COLO829 (cell line): ENCODE measurements around the gene DBI.
A peak's percentile ranks its signal among the peaks of the same experiment; 100 is the strongest.
"Not testable (repeated sequence)": the region's sequence is repeated elsewhere in the genome, so short reads cannot be mapped to it uniquely, and the experiment has no call there.

Source experiments
- DNase-seq: peaks from one replicate; pipeline ENCODE4 v3.0.0; 2012; ENCODE audit warnings: low spot score

The DBI gene

DNA sequence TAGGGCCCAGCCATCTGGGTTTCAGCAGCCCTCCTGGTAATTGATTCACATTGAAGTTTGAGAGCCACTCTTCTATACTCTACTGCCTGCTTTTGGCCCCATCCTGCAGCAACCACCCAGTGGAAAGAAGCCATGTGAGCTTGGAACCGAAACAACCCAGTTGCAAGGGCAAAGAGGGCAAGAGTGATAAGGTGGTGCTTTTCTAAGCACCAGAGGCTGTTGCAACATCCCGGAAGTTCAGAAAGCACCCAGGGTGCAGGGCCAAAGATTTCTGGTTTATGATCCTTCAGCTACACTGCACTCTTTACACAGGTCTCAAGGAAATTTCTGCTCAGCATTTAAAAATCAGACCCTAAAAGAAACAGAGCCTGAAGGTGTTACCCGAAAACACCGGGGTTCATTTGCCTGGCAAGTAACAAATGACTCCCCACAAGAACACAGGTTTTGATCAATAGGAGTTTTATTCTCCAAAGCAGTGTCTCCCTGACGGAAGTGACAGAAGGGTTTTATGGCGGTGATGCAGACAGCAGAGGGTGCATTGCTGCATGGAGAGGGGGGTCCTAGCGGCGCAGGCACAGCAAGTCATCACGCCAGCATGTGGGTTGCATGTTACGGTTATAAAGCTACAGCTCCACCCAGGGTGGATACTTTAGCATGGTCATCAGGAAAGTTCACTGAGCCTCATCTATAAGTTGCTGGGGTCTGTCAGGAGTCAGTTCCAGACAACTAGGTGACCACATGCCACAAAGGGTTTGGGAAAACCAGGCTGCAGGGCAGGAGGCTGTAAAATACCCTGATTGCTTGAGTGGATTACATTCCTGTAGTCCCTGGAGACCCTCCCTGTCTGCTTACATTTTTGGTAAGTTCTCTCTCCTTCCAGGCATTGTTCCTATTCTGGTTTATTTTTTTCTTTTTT lies 36.1 kb downstream of the DBI start:
- no peak for DNase-seq

DNA sequence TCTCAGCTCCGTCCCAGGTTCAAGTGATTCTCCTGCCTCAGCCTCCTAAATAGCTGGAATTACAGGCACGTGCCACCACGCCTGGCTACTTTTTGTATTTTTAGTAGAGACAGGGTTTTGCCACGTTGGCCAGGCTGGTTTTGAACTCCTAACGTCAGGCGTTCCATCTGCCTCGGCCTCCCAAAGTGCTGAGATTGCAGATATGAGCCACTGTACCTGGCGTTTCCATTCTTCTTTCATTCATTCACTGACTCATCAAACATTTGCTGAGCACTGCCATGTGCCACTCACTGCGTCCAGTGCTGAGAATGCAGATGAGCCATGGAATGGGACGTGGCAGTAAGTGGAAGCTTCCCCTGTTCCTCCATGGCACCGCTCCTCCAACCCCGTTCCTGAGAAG lies 36.8 kb downstream of the DBI start:
- DNase-seq: not testable (repeated sequence)

- DNase-seq: no peak
Measured at GRCh38 chr2:119405151-119405550, 38.4 kb downstream of the DBI start.

DNA sequence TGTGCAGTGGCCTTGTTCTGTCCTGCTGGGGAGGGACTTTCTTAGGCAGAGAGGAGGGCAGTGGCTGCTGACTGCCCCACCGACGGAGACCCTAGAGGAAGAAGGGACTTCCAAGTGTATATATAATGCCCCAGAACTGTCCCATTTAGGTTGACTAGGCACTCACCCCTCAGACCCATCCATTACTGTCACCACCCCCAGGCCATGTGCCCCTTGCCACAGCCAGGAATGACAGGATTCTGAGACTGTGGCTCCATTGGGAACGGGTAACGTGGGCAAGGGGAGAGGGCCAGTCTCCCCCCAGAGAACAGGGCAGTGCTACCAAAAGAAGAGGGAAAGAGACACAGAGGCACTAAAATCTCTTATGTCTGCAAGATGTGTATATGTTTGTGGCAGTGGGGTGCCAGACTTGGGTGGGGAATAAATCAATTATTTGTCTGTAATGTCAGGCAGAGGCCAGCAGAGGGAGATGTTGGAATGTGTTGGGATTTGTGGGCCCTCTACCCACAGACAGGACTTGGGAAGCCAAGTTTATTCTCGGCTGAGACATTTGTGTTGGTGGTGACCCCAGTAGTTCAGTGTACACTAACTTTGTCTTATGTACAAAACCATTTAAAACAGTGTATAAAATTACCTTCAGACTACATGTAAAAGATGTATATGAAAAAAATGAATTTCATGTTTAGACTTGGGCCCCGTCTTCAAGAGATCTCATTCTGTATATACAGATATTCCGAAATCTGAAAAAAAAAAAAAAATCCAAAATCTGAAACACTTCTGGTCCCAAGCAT lies 40.8 kb downstream of the DBI start:
- DNase-seq: peak; percentile 60

DNA sequence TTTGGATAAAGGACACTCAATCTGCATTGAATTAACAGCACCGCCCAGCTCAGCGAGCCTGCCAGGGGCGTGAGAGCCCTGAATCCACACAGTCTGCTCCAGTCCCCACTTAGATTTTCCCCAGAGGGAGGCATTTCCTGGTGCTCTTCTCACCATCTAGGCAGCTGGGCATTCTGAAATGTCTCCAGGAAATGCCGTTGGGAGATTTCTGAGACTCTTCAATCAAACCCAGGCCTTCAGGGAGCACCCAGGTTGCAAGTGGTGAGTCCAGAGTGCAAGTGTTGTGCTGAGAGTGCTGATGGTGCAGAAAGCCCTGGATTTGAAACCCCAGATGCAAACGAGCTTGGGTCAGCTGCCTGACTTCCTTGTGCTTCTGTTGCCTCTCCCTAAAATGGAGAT lies 41.4 kb downstream of the DBI start:
- DNase-seq: no peak

GRCh38 chr2:119409506-119409905 lies 42.7 kb downstream of the DBI start:
- DNase-seq: no peak

DNA sequence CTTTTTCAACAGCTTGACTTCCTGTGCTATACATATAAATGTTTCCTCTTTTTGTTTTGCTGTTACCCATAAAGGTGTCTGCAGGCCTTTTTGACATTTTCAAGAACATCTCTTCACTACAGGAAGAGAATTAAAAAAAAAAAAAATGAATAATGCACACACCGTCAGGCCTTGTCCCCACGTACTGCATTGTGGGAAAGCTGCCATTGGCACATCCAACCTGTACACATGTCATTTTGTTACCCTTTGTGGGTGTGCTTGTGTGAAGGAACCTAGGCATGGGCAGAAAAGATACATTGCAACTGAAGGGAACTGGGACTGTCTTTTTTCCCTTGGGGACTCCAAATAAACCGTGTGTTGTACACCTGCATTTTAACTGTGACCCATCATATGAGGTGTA lies 48.1 kb downstream of the DBI start:
- DNase-seq: no peak

DNA sequence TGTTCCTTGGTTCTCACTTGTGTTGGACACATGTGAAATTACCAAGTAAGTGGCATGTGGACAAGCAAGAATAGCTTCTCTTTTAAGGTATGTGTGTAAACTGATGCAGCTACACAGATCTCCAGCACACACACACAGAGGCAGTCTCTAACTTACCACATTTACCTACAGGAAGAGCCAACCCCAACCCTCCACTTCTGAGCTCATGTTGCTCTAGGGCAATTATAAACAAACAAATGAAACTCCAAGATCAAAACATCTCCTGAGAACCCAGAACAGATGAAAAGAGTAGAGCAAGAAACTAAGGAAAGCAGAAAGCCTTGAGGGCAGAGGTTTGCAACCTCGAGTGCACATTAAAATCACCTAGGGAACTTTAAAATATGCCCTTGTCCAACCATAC lies 48.9 kb downstream of the DBI start:
- DNase-seq: no peak

- DNase-seq: no peak
Measured at GRCh38 chr2:119416299-119416923, 49.6 kb downstream of the DBI start.

DNA sequence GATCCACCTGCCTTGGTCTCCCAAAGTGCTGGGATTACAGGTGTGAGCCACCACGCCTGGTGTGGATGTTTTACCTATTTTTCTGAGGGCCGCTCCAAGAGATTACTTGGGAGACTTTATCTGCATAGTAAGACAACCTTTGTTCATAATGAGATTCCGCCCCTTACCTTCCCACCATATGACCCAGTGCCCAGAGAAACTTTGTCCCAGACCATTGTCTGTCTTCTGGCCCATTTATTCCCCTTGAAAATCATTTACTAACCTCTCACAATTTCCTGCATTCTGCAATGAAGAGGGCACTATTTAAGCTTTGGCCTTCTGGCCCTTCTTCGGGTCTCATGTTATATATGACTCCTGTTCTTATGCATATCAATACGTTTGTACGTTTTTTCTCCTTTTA lies 51.1 kb downstream of the DBI start:
- DNase-seq: no peak

DNA sequence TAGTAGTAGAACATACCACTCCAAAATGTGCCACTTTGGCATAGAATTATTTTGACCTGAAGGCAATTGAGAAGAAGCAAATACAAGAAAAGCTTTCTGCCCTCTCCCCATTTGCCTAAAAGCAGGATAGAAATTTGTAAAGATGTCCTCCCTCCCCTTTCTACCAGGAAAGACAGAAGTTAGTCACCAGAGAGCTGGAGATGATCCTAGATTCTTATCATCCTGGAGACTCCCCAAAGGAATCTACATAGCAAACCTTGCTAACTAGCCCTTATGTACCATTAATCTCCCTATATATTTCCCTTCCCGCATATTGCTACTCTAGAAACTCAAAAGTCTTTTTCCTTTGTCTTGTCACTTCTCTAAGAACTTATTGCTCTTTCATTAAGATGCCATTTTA lies 52.3 kb downstream of the DBI start:
- no peak for DNase-seq

DNA sequence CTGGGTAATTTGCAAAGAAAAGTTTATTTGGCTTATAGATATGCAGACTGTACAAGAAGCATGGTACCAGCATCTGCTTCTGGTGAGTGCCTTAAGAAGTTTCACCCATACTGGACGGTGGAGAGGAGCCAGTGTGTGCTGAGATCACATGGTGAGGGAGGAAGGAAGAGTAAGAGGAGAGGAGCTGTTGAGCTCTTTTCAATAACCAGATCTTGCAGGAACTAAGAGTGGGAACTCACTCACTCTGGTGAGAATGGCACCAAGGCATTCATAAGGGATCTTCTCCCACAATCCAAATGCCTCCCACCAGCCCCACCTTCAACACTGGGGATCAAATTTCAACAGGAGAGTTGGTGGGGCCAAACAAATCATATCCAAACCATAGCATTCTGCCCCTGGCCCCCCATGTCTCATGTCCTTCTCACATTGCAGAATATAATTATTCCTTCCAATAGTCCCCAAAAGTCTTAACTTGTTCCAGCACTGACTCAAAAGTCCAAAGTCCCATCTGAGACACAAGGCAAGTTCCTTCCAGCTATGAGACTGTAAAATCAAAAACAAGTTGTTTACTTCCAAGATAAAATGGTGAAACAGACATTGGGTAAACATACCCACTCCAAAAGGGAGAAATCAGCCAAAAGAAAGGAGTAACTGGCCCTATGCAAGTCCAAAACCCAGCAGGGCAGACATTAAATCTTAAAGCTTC lies 53.2 kb downstream of the DBI start:
- no peak for DNase-seq

- no peak for DNase-seq
Measured at GRCh38 chr2:119421304-119421703, 54.5 kb downstream of the DBI start.

DNA sequence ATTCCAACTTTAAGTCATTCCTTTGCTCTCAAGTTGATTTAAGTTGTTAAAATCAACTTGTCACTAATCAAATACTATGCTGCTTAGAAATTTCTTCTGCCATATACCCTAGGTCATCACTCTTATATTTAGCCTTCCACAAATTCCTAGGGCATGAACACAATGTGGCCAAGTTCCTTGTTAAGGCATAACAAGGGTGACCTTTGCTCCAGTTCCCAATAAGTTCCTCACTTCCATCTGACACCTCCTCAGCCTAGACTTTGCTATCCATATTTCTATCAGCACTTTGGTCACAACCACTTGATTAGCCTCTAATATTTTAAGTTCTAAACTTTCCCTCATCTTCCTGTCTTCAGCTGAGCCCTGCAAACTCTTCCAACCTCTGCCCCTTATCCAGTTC lies 55.0 kb downstream of the DBI start:
- no peak for DNase-seq
